Ascending aorta (tissue), 2 donors: ENCODE measurements around the gene ITSN1. TPM values are rescaled to one million over a fixed set of nuclear protein-coding genes. Genes with fewer than 3 reads are reported as not detected.

ENCODE experiments used
- DNase-seq, 2 donors: peaks; one replicate each; pipeline ENCODE4 v3.0.0-alpha.2; 2019; ENCODE audit warnings: low spot score in 2 of 2
- H3K27ac ChIP-seq, 2 donors: fragments of 200-600 bp; sonication (generic); one replicate each; pipeline ENCODE4 v1.5.1; 2016 to 2017; ENCODE audit warnings: mild to moderate bottlenecking in 1 of 2
- H3K27me3 ChIP-seq: fragments of 200-600 bp; sonication (generic); one replicate; pipeline ENCODE4 v1.5.1; 2017
- H3K36me3 ChIP-seq, 2 donors: fragments of 200-600 bp; sonication (generic); one replicate each; pipeline ENCODE4 v1.5.1; 2016
- H3K4me1 ChIP-seq, 2 donors: fragments of 200-600 bp; sonication (generic); one replicate each; pipeline ENCODE4 v1.5.1; 2016 to 2017; ENCODE audit warnings: mild to moderate bottlenecking in 1 of 2
- H3K4me3 ChIP-seq, 2 donors: fragments of 200-600 bp; sonication (generic); one replicate each; pipeline ENCODE4 v1.5.1; 2016 to 2017; ENCODE audit warnings: mild to moderate bottlenecking in 1 of 2
- H3K9me3 ChIP-seq, 2 donors: fragments of 200-600 bp; sonication (generic); one replicate each; pipeline ENCODE4 v1.5.1; 2016
- intact Hi-C: fragments of 100-400 bp; cut with DNase I; formaldehyde crosslinking; loops from one replicate; pipeline ENCODE4 v1.15.1; 2023
- total RNA-seq: library from RNA; depleted of rRNA; stranded (reverse); fragments of >200 nt; gene quantifications from one replicate; pipeline ENCODE4 v1.1.0, GENCODE V29; 2016
- TF ChIP-seq, protein P1 (sequence below), 3 experiments: fragments of 200-600 bp in 2 of 3; fragments of 450-650 bp in 1 of 3; sonication (generic) in 2 of 3; IDR thresholded peaks; one replicate each; pipeline ENCODE4 v1.5.1; 2016 to 2019; ENCODE audit warnings: antibody characterized with exemption in 3 of 3, mild to moderate bottlenecking in 1 of 3, moderate library complexity in 1 of 3

ITSN1 gene
- total RNA-seq, 1 donor from 2014 or later: 95.0 TPM

DNA sequence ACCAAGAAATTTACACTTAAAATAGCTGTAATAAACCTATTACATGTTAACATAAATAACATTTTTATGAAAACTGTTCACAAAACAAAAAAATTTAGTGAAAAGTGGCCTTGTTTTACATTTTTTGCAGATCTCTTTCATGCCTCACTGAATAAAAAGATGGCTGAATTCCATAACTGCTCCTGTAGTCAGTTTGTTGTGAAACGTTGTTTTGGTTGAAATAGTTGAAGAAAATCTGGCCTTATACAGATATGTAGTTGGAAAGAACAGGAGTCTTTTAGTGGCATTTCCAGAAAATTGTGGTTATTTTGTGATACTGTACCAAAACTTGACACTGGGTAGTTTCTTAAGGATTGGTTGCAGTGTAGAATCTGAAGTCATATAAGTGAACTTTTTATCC, 18.1 kb downstream of the ITSN1 start:
- Histone ChIP-seq H3K36me3 (no peaks in the 10 kb centered on the region), H3K27me3 (no peaks in the 10 kb centered on the region), H3K4me3 (peak overlapping the region in 1 of 2 donors; percentile 0), H3K27ac (peak overlapping the region; percentile 68 to 74), H3K9me3 (no peaks in the 10 kb centered on the region), H3K4me1 (peaks cover 3 to 26% of the 10 kb centered on the region in 2 donors)
- intact Hi-C loops: no loop called here
- no peak for DNase-seq
- TF ChIP-seq, protein P1, sequence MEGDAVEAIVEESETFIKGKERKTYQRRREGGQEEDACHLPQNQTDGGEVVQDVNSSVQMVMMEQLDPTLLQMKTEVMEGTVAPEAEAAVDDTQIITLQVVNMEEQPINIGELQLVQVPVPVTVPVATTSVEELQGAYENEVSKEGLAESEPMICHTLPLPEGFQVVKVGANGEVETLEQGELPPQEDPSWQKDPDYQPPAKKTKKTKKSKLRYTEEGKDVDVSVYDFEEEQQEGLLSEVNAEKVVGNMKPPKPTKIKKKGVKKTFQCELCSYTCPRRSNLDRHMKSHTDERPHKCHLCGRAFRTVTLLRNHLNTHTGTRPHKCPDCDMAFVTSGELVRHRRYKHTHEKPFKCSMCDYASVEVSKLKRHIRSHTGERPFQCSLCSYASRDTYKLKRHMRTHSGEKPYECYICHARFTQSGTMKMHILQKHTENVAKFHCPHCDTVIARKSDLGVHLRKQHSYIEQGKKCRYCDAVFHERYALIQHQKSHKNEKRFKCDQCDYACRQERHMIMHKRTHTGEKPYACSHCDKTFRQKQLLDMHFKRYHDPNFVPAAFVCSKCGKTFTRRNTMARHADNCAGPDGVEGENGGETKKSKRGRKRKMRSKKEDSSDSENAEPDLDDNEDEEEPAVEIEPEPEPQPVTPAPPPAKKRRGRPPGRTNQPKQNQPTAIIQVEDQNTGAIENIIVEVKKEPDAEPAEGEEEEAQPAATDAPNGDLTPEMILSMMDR (IDR thresholded peaks at IDR 0.05): no peak

DNA sequence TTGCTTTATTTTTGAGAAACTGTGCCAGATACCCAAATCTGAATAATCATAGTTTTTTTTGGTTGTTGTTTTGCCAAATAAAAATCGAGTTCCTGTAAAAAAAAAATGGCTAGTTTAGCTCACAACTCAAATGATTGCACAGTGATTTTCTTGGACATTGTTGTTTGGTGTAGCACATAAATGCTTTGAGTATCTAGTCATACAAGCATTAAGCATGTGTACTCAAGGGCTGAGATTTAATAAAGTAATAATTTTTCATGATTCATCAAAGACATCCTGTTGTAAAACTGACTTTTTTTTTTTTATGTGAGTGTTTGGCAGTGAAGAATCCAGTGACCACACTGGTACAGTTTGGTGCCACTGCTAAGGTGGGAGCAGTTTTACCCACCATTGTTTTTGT, 18.8 kb downstream of the ITSN1 start:
- intact Hi-C loops: no loop called here
- no peaks in the 10 kb centered on the region for H3K27me3 ChIP-seq
- no peak overlapping the region for H3K4me3 ChIP-seq
- TF ChIP-seq, protein P1 (IDR thresholded peaks at IDR 0.05): no peak
- no peak for DNase-seq
- peaks cover 3 to 25% of the 10 kb centered on the region in 2 donors for H3K4me1 ChIP-seq
- no peaks in the 10 kb centered on the region for H3K36me3 ChIP-seq
- H3K27ac ChIP-seq: peak overlapping the region in 1 of 2 donors; percentile 74
- no peaks in the 10 kb centered on the region for H3K9me3 ChIP-seq

DNA sequence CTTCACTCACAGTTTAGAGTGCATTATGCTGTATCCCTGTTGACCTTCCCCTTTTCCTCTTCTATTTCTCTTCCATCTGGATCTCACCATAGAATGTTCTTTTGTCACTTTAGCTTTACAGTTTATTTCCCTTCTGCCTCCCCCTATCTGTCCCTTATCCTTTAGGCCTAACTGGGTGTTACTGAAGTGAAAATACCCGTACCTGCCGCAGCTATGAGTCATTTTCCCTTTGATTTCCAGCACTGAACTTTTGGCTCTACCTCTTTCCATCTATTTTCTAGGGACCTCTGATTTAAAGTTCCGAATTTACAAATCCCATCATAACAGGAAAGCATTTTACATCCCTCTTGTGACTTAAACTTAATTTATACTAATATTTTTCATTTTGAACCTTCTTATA, 19.7 kb downstream of the ITSN1 start:
- intact Hi-C loops: no loop called here
- Histone ChIP-seq H3K9me3 (no peaks in the 10 kb centered on the region), H3K4me1 (peaks cover 3 to 17% of the 10 kb centered on the region in 2 donors), H3K27me3 (no peaks in the 10 kb centered on the region), H3K27ac (no peak overlapping the region), H3K36me3 (no peaks in the 10 kb centered on the region), H3K4me3 (no peak overlapping the region)
- no peak for DNase-seq
- TF ChIP-seq, protein P1 (IDR thresholded peaks at IDR 0.05): no peak

DNA sequence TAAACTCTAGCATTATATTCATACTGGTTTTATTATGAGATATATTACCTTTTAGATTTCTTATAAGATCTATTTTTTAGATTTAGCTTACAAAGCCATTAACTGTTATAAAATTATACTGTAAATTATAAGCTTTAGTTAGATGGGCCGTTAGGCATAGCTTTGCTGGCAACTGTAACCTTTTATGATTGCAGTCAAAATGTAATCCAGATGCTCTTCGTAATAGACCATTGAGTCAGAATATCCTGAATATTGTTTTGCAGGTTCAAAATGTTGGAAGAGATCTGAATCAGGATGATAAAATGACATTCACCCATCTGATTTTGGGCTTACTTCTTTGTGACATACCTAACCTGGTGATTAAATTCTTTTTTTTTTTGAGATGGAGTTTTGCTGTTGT, 20.9 kb downstream of the ITSN1 start:
- Histone ChIP-seq H3K27me3 (no peaks in the 10 kb centered on the region), H3K27ac (no peak overlapping the region), H3K9me3 (no peaks in the 10 kb centered on the region), H3K36me3 (no peaks in the 10 kb centered on the region), H3K4me1 (peaks cover 3 to 14% of the 10 kb centered on the region in 2 donors), H3K4me3 (no peak overlapping the region)
- intact Hi-C loops: no loop called here
- TF ChIP-seq, protein P1 (IDR thresholded peaks at IDR 0.05): no peak
- no peak for DNase-seq

DNA sequence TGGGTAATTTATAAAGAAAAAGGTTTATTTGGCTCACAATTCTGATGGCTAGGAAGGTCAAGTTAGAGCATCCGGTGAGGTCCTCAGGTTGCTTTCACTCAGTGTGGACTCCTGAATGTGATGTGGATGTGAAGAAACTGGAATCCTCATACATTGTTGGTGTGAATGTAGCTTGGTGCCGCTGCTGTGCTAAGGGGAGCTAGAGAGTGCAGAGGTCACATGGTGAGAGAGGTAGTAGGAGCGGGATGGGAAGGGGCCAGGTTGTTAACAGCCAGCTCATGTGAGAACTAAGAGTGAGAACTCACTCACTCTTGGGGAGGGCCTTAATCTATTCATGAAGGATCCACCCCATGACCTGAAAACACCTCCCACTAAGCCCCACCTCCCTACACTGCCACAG, 21.8 kb downstream of the ITSN1 start:
- Histone ChIP-seq H3K36me3 (no peaks in the 10 kb centered on the region), H3K4me1 (peaks cover 3 to 8% of the 10 kb centered on the region in 2 donors), H3K27ac (no peak overlapping the region), H3K9me3 (no peaks in the 10 kb centered on the region), H3K27me3 (no peaks in the 10 kb centered on the region), H3K4me3 (no peak overlapping the region)
- no peak for DNase-seq
- intact Hi-C loops: no loop called here
- TF ChIP-seq, protein P1 (IDR thresholded peaks at IDR 0.05): no peak

DNA sequence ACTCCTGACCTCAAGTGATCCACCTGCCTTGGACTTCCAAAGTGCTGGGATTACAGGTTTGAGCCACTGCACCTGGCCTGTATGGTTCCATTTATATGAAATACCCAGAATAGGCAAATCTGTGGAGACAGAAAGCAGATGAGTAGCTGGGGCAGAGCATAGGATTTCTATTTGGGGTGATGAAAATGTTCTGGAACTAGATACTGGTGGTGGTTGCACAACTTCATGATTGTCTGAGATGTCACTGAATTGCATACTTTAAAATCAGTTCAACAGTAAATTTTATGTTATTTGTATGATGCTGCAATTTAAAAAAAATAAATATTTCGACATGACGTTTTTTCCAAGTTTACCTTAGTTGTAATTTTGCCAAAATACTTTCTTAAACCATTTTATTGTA, 23.9 kb downstream of the ITSN1 start:
- DNase-seq: no peak
- intact Hi-C loops: no loop called here

More for the DNA sequence above, 23.9 kb downstream of the ITSN1 start:
- Histone ChIP-seq H3K27me3 (no peaks in the 10 kb centered on the region), H3K36me3 (no peaks in the 10 kb centered on the region), H3K27ac (no peak overlapping the region), H3K4me1 (no peaks in the 10 kb centered on the region), H3K9me3 (no peaks in the 10 kb centered on the region), H3K4me3 (no peak overlapping the region)
- TF ChIP-seq, protein P1 (IDR thresholded peaks at IDR 0.05): no peak
